OCI-LY7 (cell line): ENCODE results near the gene TMPRSS9. TPM values are rescaled to one million over a fixed set of nuclear protein-coding genes. Genes with fewer than 3 reads are reported as not detected.

Experiments used
- BruUV-seq: library from RNA; stranded (reverse); fragments of 400-500 nt; replicated peaks from 2 replicates; lab custom pipeline; 2021; lab: Mats Ljungman, UMichigan
- CTCF ChIA-PET: fragments of 300-600 bp; sonication (Branson Sonifier 250); formaldehyde crosslinking; loops from one replicate; lab custom pipeline; 2022; ENCODE audit warnings: antibody characterized with exemption; ENCODE audit not compliant: unreplicated experiment; lab: Charles Lee
- POLR2A ChIA-PET: fragments of 300-600 bp; sonication (Branson Sonifier 250); formaldehyde crosslinking; loops from one replicate; lab custom pipeline; 2022; ENCODE audit warnings: antibody characterized with exemption; lab: Charles Lee
- DNase-seq: peaks from one replicate; pipeline ENCODE4 v3.0.0-alpha.2; 2015; ENCODE audit warnings: low spot score
- H2AFZ ChIP-seq: fragments of 200-600 bp; sonication (generic), shearing (Covaris generic); 2 replicates; pipeline ENCODE4 v1.6.1; 2014; ENCODE audit warnings: mild to moderate bottlenecking, antibody characterized with exemption, low read length, moderate library complexity
- H3K27ac ChIP-seq: fragments of 200-600 bp; sonication (generic); 2 replicates; pipeline ENCODE4 v1.5.1; 2014; ENCODE audit warnings: mixed run types, low read depth, mild to moderate bottlenecking, moderate library complexity, low read length, inconsistent platforms; ENCODE audit not compliant: poor library complexity, severe bottlenecking
- H3K36me3 ChIP-seq: fragments of 200-600 bp; sonication (generic); 2 replicates; pipeline ENCODE4 v1.6.1; 2014; ENCODE audit warnings: mild to moderate bottlenecking, antibody characterized with exemption, low read length, moderate library complexity, mixed read lengths; ENCODE audit not compliant: insufficient read depth
- H3K4me1 ChIP-seq: fragments of 200-600 bp; sonication (generic); 2 replicates; pipeline ENCODE4 v1.5.1; 2014; ENCODE audit warnings: mild to moderate bottlenecking, low read length; ENCODE audit not compliant: insufficient read depth, poor library complexity, severe bottlenecking
- H3K4me2 ChIP-seq: fragments of 200-600 bp; sonication (generic); 2 replicates; pipeline ENCODE4 v1.6.1; 2014; ENCODE audit warnings: mild to moderate bottlenecking, low read length
- H3K4me3 ChIP-seq: fragments of 200-600 bp; sonication (generic); 2 replicates; pipeline ENCODE4 v1.5.1; 2014; ENCODE audit warnings: mild to moderate bottlenecking, low read depth, low read length; ENCODE audit not compliant: poor library complexity, severe bottlenecking
- H3K79me2 ChIP-seq: fragments of 200-600 bp; sonication (generic); 2 replicates; pipeline ENCODE4 v1.6.1; 2016; ENCODE audit warnings: low read depth, mild to moderate bottlenecking, low read length, moderate library complexity, mixed read lengths; ENCODE audit not compliant: insufficient read depth
- H3K9me2 ChIP-seq: fragments of 200-600 bp; sonication (generic); 2 replicates; pipeline ENCODE4 v1.6.1; 2016; ENCODE audit warnings: mild to moderate bottlenecking, low read length, mixed read lengths; ENCODE audit not compliant: insufficient read depth
- H3K9me3 ChIP-seq: fragments of 200-600 bp; sonication (generic); 2 replicates; pipeline ENCODE4 v1.6.1; 2014; ENCODE audit warnings: mild to moderate bottlenecking, mixed run types, low read length, mixed read lengths
- H4K20me1 ChIP-seq: fragments of 200-600 bp; sonication (generic); 2 replicates; pipeline ENCODE4 v1.6.1; 2014; ENCODE audit warnings: mild to moderate bottlenecking, antibody characterized with exemption, low read length, moderate library complexity, mixed read lengths; ENCODE audit not compliant: insufficient read depth
- CTCF ChIP-seq: fragments of 200-600 bp; sonication (generic); conservative IDR thresholded peaks from 2 replicates; pipeline ENCODE4 v1.5.1; 2014; ENCODE audit warnings: mild to moderate bottlenecking, antibody characterized with exemption, low read length, moderate library complexity, mixed read lengths
- EZH2phosphoT487 ChIP-seq: fragments of 200-600 bp; sonication (generic); IDR thresholded peaks from 2 replicates; pipeline ENCODE4 v1.6.1; 2018; ENCODE audit warnings: low read depth, borderline replicate concordance, mild to moderate bottlenecking, mixed run types, antibody characterized with exemption, low read length, moderate library complexity, mixed read lengths
- intact Hi-C: fragments of 100-400 bp; cut with micrococcal nuclease; formaldehyde crosslinking; loops from one replicate; pipeline ENCODE4 v1.10.0; 2022; ENCODE audit not compliant: unreplicated experiment
- total RNA-seq, 2 experiments: library from RNA; depleted of rRNA in 1 of 2; stranded (reverse); fragments of >200 nt in 1 of 2; shearing (Covaris generic) in 1 of 2; gene quantifications; 2 replicates each; pipeline ENCODE4 v1.2.3, GENCODE V29; 2014 to 2022

The TMPRSS9 gene
- total RNA-seq, 2 experiments from 2014 or later: 0.44 TPM; not detected in 1

- BruUV-seq: no TSS peak
- no peak overlapping the region for H2AFZ ChIP-seq
- H3K36me3 ChIP-seq: peaks cover 57% of the 10 kb centered on the region
- POLR2A ChIA-PET: no interaction called here
- H4K20me1 ChIP-seq: no peaks in the 10 kb centered on the region
- no peak for TF ChIP-seq EZH2phosphoT487
- TF ChIP-seq CTCF: no peak
- no peaks in the 10 kb centered on the region for H3K9me2 ChIP-seq
- no peak overlapping the region for H3K27ac ChIP-seq
- peaks cover 9% of the 10 kb centered on the region for H3K79me2 ChIP-seq
- intact Hi-C loops: no loop called here
- H3K4me3 ChIP-seq: no peak overlapping the region
- peaks cover 10% of the 10 kb centered on the region for H3K4me1 ChIP-seq
- no peak overlapping the region for H3K4me2 ChIP-seq
- CTCF ChIA-PET: no interaction called here
- H3K9me3 ChIP-seq: no peaks in the 10 kb centered on the region
- DNase-seq: no peak
Measured at GRCh38 chr19:2431318-2432055, 71.4 kb downstream of the TMPRSS9 start.

GRCh38 chr19:2432131-2432848 is 72.2 kb downstream of the TMPRSS9 start:
- Histone ChIP-seq H2AFZ (no peak overlapping the region), H3K36me3 (peaks cover 60% of the 10 kb centered on the region), H3K4me2 (no peak overlapping the region), H3K27ac (no peak overlapping the region), H3K79me2 (peaks cover under 1% of the 10 kb centered on the region; the same call in 1 of the 2 replicates), H3K9me2 (no peaks in the 10 kb centered on the region), H4K20me1 (no peaks in the 10 kb centered on the region), H3K9me3 (no peaks in the 10 kb centered on the region), H3K4me1 (peaks cover 9% of the 10 kb centered on the region), H3K4me3 (no peak overlapping the region)
- POLR2A ChIA-PET: no interaction called here
- DNase-seq: no peak
- intact Hi-C loops: no loop called here
- TF ChIP-seq EZH2phosphoT487 (no peak), CTCF (no peak)
- BruUV-seq: no TSS peak
- CTCF ChIA-PET: no interaction called here

GRCh38 chr19:2433854-2434253 is 73.8 kb downstream of the TMPRSS9 start:
- intact Hi-C loops: no loop called here
- H3K4me1 ChIP-seq: no peaks in the 10 kb centered on the region
- H3K4me2 ChIP-seq: no peak overlapping the region
- H3K27ac ChIP-seq: no peak overlapping the region
- no peak overlapping the region for H2AFZ ChIP-seq
- no peaks in the 10 kb centered on the region for H3K9me2 ChIP-seq
- no peak for TF ChIP-seq EZH2phosphoT487
- no peak for TF ChIP-seq CTCF
- H3K4me3 ChIP-seq: no peak overlapping the region
- POLR2A ChIA-PET: interaction anchor here (0.8 kb wide), 1 partner anchor 9 kb away, joined by 3 read pairs; no protein-coding TSS in a partner anchor
- no peak for DNase-seq
- H3K9me3 ChIP-seq: no peaks in the 10 kb centered on the region
- no TSS peak for BruUV-seq
- peaks cover 75% of the 10 kb centered on the region for H3K36me3 ChIP-seq
- CTCF ChIA-PET: no interaction called here
- H4K20me1 ChIP-seq: no peaks in the 10 kb centered on the region
- no peaks in the 10 kb centered on the region for H3K79me2 ChIP-seq
